Measurements from ENCODE around the gene ROPN1B. TPM values are rescaled to one million over a fixed set of nuclear protein-coding genes. Genes with fewer than 3 reads are reported as not detected.

The ROPN1B gene
- total RNA-seq, 1 donor from 2014 or later, result not detected

GRCh38 chr3:126025116-126025729 is 56.2 kb downstream of the ROPN1B start:
- Mint-ChIP-seq H3K9me3 (ENCODE audit: low read depth) (peaks cover 18% of the 10 kb centered on the region), H3K4me1 (ENCODE audit: low read depth) (peaks cover 2% of the 10 kb centered on the region), H3K27ac (peak overlapping the region; percentile 69), H3K27me3 (no peaks in the 10 kb centered on the region), H3K36me3 (ENCODE audit: insufficient read depth) (peaks cover 34% of the 10 kb centered on the region), H3K4me3 (ENCODE audit: low read depth) (no peak overlapping the region)
- no peak for DNase-seq (ENCODE audit: low spot score, unreplicated experiment)
- TF ChIP-seq CTCF (IDR thresholded peaks at IDR 0.05; ENCODE audit: unreplicated experiment), result no peak

GRCh38 chr3:126025862-126026261 is 56.9 kb downstream of the ROPN1B start:
- Mint-ChIP-seq H3K4me1 (ENCODE audit: low read depth) (no peaks in the 10 kb centered on the region), H3K9me3 (ENCODE audit: low read depth) (peaks cover 18% of the 10 kb centered on the region), H3K27me3 (no peaks in the 10 kb centered on the region), H3K36me3 (ENCODE audit: insufficient read depth) (peaks cover 31% of the 10 kb centered on the region), H3K4me3 (ENCODE audit: low read depth) (no peak overlapping the region), H3K27ac (no peak overlapping the region)
- no peak for DNase-seq (ENCODE audit: low spot score, unreplicated experiment)
- TF ChIP-seq CTCF (IDR thresholded peaks at IDR 0.05; ENCODE audit: unreplicated experiment), result no peak

- no peak for TF ChIP-seq CTCF (IDR thresholded peaks at IDR 0.05; ENCODE audit: unreplicated experiment)
These were observed 57.3 kb downstream of the ROPN1B start for GRCh38 chr3:126026277-126026751.

GRCh38 chr3:126026761-126027160 is 57.8 kb downstream of the ROPN1B start:
- peak overlapping the region; percentile 53 for H3K27ac Mint-ChIP-seq
- TF ChIP-seq CTCF (IDR thresholded peaks at IDR 0.05; ENCODE audit: unreplicated experiment), result no peak
- H3K9me3 Mint-ChIP-seq (ENCODE audit: low read depth), result peaks cover 18% of the 10 kb centered on the region
- H3K36me3 Mint-ChIP-seq (ENCODE audit: insufficient read depth), result peaks cover 31% of the 10 kb centered on the region
- no peak overlapping the region for H3K4me3 Mint-ChIP-seq (ENCODE audit: low read depth)
- no peaks in the 10 kb centered on the region for H3K4me1 Mint-ChIP-seq (ENCODE audit: low read depth)
- no peak for DNase-seq (ENCODE audit: low spot score, unreplicated experiment)
- no peaks in the 10 kb centered on the region for H3K27me3 Mint-ChIP-seq

More at GRCh38 chr3:126026277-126026751, 57.3 kb downstream of the ROPN1B start:
- DNase-seq (ENCODE audit: low spot score, unreplicated experiment), result no peak
- Mint-ChIP-seq H3K4me3 (ENCODE audit: low read depth) (no peak overlapping the region), H3K36me3 (ENCODE audit: insufficient read depth) (peaks cover 31% of the 10 kb centered on the region), H3K27ac (no peak overlapping the region), H3K27me3 (no peaks in the 10 kb centered on the region), H3K4me1 (ENCODE audit: low read depth) (no peaks in the 10 kb centered on the region), H3K9me3 (ENCODE audit: low read depth) (peaks cover 18% of the 10 kb centered on the region)

GRCh38 chr3:126028096-126028495 is 59.1 kb downstream of the ROPN1B start:
- no peak for DNase-seq (ENCODE audit: low spot score, unreplicated experiment)
- Mint-ChIP-seq H3K9me3 (ENCODE audit: low read depth) (peaks cover 18% of the 10 kb centered on the region), H3K4me1 (ENCODE audit: low read depth) (no peaks in the 10 kb centered on the region), H3K36me3 (ENCODE audit: insufficient read depth) (peaks cover 34% of the 10 kb centered on the region), H3K27me3 (no peaks in the 10 kb centered on the region), H3K4me3 (ENCODE audit: low read depth) (no peak overlapping the region), H3K27ac (no peak overlapping the region)
- no peak for TF ChIP-seq CTCF (IDR thresholded peaks at IDR 0.05; ENCODE audit: unreplicated experiment)
